GM21786 (cell line): ENCODE measurements around the gene SGCE.

Experiments used
- ATAC-seq: cut with Tn5 transposase; IDR thresholded peaks from one replicate; pipeline ENCODE4 v1.9.1; 2021; ENCODE audit not compliant: unreplicated experiment

Gene SGCE

DNA sequence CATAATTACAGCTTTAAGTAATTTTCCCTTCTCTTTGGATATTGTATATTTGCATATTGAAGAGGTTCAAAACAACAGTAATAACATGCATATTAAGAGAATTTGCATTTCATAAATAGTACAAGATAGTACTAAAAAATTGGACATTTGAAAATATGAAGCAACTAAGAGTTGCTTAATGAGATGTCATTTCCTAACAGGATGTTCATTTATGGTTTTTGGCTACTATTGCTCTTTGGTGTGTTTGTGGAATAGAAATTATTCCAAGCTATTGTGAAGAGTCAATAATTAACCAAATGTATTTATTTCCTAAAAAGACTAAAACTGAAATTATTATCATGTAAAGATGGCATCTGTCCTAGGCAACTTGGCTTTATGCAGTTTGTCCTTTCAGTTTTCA is 4.1 kb upstream of the SGCE start:
- ATAC-seq, result no peak

DNA sequence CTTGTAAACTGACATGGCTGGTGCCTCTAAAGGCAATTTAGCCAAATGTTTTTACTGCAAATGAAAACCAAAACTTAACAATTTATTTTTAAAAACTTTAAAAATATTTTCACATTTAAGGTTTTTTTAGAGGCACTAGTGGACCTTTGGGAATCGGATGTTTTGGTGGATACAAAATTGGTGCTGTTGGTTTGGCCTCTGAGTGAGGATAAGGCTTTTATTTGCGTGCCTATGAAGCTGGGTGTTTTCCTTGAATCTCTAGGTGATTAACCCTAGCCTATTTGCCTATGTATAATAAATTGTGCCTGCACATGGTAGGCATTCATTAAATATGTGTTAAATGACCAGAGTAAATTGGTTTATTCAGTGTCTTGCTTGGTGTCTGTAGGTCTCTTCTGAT is 2.9 kb upstream of the SGCE start:
- no peak for ATAC-seq

- ATAC-seq, result peak; percentile 75
These were observed 2.1 kb upstream of the SGCE start for GRCh38 chr7:94657771-94658693.

DNA sequence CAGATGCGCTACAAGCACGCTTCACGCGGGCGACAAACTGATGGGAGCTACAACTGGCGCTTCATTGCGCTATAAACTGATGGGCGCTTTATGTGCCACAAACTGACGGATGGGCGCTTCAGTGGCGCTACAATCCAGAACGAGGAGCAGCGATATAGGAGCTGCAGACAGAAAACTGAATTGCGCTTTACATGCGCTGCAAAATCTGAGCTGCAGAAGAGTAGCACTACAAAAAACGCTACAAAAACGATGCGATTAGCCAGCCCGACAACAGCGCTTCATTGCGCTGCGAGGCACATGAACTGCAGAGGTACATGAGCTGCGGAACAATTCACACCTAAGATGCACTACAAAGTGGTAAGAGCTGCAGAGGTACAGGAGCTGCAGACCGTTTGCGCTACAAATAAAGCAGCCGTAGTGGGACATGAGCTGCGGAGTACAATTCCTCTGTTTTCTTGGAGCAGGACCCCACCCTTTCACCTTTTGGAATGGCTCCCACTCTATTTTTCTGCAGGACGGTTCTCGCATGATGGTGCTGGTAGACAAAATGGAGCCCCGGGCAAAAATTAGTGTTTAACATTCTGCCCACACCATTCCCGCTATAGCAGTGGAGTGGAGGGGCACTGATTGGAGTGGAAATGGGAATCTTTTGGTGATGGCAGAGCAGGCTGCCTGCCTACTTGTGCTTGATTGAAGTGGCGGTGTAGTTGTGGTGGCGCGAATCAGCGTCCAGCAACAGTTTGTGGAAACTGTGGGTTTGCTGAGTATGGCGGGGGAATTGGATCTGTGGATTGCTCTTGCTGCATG is 1.2 kb upstream of the SGCE start:
- no peak for ATAC-seq

DNA sequence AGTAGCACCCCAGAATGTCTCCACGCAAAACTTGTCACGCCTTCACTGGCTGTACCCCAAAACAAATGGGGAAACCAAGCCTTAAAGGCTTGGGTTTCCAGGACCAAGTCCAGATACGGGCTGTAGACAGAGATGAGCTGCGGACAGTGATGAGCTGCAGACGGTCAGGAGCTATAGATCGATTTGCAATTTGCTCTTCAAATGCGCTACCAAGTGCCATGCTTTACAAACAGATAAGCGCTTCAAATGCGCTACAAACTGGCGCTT is 658 bp upstream of the SGCE start:
- ATAC-seq, result no peak

DNA sequence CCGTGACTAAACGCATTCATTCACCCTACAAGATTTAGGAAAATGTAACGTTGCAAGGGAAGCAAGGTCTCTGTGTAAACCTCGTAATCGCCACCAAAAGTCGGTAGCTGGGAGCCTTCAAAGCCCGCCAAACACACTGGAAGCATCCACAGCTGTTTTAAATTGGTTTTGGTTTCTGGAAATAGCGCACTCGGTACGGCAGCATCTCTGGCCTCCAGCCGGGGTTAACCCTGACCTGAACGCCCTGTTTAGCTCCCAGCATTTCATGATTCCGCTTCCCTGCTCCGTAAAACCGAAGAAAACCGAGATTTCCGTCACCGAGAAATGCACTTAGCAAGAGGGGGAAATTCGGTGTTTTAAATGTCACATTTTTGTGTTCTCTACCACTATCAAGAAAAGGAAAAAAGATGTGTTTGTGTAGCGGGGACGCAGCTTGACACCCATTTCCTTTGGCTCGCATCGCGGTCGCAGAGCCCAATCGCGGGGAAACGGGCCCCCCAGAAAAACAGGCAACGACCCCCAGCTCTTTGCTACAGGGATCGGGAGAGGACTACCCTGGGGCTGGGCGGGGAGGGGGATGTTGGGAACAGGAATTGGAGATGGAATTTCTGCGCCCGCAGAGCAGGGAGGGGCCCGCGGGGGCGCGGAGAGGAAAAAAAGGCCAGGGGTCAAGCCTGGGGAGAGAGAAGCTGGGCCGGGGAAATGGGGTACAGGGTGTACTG is 646 bp downstream of the SGCE start:
- no peak for ATAC-seq

DNA sequence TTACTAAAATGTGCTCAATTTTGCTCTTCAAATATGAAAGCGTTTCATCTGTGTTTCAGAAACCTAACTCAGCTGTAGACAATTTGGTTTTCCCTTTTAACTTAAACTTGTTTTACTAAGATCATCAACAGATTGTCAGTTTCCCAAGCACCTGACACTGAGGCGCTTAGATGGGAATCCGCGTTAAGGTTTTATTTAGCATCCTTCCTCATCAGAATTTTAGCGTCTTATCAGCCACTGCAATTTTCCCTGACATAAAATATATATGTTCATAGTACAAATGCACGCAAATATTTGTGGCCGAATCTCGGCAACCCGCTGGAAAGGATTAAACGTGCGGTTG is 1.2 kb downstream of the SGCE start:
- ATAC-seq, result no peak

GRCh38 chr7:94650147-94651051 is 5.5 kb downstream of the SGCE start:
- no peak for ATAC-seq

DNA sequence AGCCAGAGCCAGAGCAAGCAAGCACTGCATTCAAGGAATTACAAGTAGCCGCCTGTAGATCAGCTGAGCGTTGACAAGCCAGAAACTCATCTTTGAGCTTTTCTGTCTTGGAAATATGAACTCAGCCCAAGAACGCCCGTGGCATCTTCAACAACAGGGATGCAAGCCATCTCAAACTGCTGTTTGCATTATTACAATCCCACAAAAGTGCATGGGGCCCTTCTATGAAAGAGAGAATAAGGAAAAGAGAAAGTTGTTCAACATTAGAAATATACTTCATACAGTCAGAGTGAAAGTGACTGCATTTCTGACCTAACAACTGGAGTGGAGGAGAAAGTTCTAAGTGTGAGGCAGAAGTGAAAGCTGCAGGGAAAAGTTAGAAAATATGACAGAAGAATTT is 6.5 kb downstream of the SGCE start:
- ATAC-seq, result peak; percentile 93

DNA sequence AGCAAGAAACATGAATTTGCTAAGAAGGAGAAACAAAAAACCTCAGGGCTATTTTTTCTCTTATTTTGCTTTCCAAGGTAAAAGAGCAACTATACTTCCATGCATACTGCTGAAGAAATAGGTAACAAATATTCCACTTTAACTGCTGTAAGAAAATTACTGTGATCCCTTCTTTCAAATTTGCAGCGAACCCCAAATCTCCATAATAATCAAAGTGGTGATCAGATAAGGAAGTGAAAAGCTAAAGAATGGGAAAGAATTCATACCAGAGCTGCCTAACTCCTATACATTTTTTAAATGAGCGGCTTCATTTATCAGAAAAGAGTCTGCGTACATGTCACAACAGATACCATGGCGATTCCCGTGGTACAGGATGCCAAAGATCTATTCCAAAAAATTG is 7.2 kb downstream of the SGCE start:
- no peak for ATAC-seq

DNA sequence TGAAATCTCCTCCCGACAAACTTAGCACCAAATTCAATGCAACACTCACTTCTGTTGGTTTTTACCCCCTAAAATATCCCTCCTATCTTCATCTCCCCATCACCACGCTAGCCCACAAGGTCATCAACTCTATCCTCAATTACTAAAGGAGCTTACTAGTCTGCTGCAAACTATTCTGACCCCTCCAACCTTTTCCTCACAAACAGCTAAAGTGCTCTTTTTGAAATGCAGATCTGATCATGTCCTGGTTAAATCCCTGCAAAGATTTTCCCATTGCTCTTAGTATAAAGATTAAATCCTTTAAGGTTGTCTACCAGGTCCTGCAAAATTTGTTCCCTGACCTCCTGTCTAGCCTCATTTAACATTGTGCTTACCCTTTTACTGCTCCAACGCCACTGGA is 8.6 kb downstream of the SGCE start:
- no peak for ATAC-seq

GRCh38 chr7:94643771-94644545 is 12.0 kb downstream of the SGCE start:
- ATAC-seq, result no peak

GRCh38 chr7:94642838-94643653 is 12.9 kb downstream of the SGCE start:
- no peak for ATAC-seq

GRCh38 chr7:94639384-94639783 is 16.5 kb downstream of the SGCE start:
- ATAC-seq, result no peak

DNA sequence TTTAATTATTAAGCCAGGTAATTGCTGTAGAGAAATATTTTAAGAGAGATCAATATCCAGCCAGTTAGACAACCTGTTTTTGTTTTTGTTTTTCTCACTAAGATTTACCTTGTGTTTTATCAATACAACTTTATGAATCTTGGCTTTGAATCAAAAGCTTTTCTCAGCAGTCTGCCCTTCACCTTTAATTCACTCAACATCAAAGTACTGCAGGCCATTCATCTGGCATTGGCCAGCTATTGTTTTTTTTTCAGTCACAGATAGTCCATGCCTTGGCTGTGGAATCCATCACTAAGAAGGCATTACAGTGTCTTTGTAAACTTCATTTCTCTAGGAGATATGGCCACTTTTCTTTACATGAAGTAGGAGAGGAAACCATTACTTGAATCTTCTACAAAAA is 20.2 kb downstream of the SGCE start:
- no peak for ATAC-seq

- no peak for ATAC-seq
These were observed 21.4 kb downstream of the SGCE start for GRCh38 chr7:94634502-94634901.

DNA sequence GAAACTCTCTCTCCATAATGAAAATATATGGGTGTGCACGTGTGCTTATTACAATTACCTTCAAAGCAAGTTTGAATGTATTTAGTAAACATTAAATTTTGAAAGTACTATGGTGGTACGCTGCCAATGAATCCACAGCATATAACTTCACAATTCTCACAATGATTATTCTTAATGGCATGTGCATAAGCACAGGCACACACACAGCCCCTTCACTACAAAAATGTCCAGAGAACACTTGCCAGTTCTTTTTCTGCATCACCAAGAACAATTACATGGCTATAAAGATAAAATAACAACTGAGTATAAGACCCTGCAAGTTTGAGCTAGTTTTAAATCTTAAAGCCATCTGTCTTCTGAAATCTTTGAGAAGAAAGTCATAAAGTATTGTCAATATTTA is 22.2 kb downstream of the SGCE start:
- ATAC-seq, result no peak

DNA sequence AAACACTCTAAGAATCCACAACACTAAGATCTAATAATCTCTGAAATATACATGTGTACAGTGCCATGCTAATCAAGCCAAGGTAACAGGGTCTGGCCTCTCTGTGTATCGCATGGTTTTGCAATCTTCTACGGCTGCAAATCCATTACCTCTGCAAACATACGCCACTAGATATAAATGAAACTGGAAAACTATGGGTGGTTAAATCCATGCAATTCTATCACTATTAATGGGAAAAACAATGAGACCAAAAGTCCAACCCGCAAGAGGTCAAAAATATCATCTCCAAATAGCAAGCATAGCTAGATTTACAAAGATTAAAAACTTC is 23.0 kb downstream of the SGCE start:
- ATAC-seq, result no peak

DNA sequence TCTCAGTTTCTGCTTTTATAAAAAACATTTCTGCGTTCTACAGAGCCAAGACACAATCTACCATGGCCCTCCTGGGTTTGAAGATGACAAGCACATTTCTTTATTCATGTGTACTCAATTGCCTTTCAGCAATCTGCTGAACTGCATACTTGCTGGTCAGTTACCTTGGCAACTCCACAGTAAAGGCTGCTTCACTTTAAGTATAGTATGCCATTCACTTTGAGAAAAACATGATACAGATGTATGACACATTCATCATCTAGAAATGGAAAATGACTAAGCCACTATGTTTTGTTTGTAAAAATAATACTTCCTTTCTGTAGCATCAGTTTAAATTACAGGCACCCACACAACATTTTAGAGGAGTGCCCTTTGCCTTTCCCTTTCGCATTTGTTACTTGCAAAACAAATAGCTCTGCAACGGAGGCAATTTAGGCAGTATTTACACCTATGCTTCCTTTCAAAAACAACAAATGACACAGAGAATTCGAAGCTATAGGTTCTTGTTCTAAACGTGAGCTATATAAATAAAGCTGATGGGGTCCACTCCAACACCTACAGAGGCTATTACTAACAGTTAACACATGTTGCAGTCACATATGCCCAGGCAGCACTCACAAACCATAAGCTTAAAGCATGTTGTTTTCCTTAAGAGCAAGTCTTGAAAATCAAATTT is 23.5 kb downstream of the SGCE start:
- ATAC-seq, result peak; percentile 76
